Adrenal gland (tissue), 12 donors: ENCODE data around the gene ARSH. TPM values are rescaled to one million over a fixed set of nuclear protein-coding genes. Genes with fewer than 3 reads are reported as not detected.
"Not testable (repeated sequence)": the region's sequence is repeated elsewhere in the genome, so short reads cannot be mapped to it uniquely, and the experiment has no call there.

Source experiments
- DNase-seq, 7 donors: peaks; one replicate each; pipeline ENCODE4 v3.0.0-alpha.2; 2019 to 2020
- H3K27ac ChIP-seq, 5 donors: fragments of 200-600 bp; sonication (generic) in 4 of 5; 1 replicate in 3 of 5; 2 replicates in 2 of 5; pipeline versions ENCODE4 v1.5.1 to v1.8.0; 2016 to 2020; ENCODE audit warnings: mild to moderate bottlenecking in 1 of 5
- H3K27me3 ChIP-seq: fragments of 200-600 bp; 2 replicates; pipeline ENCODE4 v1.8.0; 2021
- H3K36me3 ChIP-seq, 2 donors: fragments of 200-600 bp; replicated peaks in 1 of 2; 1 replicate in 1 of 2; 2 replicates in 1 of 2; pipeline versions ENCODE4 v1.5.1 to v1.8.0; 2018 to 2022
- H3K4me1 ChIP-seq, 2 donors: fragments of 200-600 bp; replicated peaks in 1 of 2; 1 replicate in 1 of 2; 2 replicates in 1 of 2; pipeline versions ENCODE4 v1.5.1 to v1.8.0; 2018 to 2021
- H3K4me3 ChIP-seq, 4 donors: fragments of 200-600 bp; sonication (generic) in 3 of 4; one replicate each; pipeline ENCODE4 v1.5.1; 2016 to 2018
- H3K9me3 ChIP-seq, 3 donors: fragments of 200-600 bp; sonication (generic) in 1 of 3; replicated peaks in 1 of 3; 1 replicate in 2 of 3; 2 replicates in 1 of 3; pipeline versions ENCODE4 v1.5.1 to v1.8.0; 2016 to 2021
- CTCF ChIP-seq, 6 experiments: fragments of 450-650 bp in 4 of 6; fragments of 200-600 bp in 2 of 6; sonication (generic) in 1 of 6; IDR thresholded peaks; 1 replicate in 5 of 6; 2 replicates in 1 of 6; pipeline versions ENCODE4 v1.5.1 to v1.8.0; 2016 to 2021; ENCODE audit warnings: antibody characterized with exemption in 6 of 6, mild to moderate bottlenecking in 2 of 6, moderate library complexity in 1 of 6
- POLR2A ChIP-seq, 2 donors: fragments of 450-650 bp; IDR thresholded peaks; one replicate each; pipeline ENCODE4 v1.6.1; 2017; ENCODE audit warnings: antibody characterized with exemption in 2 of 2, mild to moderate bottlenecking in 2 of 2, moderate library complexity in 1 of 2
- WGBS, 4 donors: extraction: QIAGEN DNeasy Blood & Tissue Kit in 2 of 4; methylation state at CpG; one replicate each; pipeline versions ENCODE4 v1.1.5 to v1.1.7; 2013 to 2017; 5-methylcytosine and 5-hydroxymethylcytosine counted together
- intact Hi-C, 2 donors: fragments of 100-400 bp; cut with DNase I; formaldehyde crosslinking; loops; one replicate each; pipeline versions ENCODE4 v1.14.1 to v1.15.0; 2022 to 2023
- polyA plus RNA-seq, 3 donors: library from polyadenylated mRNA; stranded (reverse); fragments of 200-250 nt in 2 of 3; fragments of 350-450 nt in 1 of 3; fragmentation: Illumina TruSeq in 1 of 3; extraction: RNeasy Lipid Tissue Mini Kit (QIAGEN cat#74804) in 1 of 3; gene quantifications; one replicate each; pipeline ENCODE4 v1.2.3, GENCODE V29; 2013 to 2014
- total RNA-seq, 9 donors: library from RNA; depleted of rRNA in 4 of 9; stranded (reverse); fragments of >200 nt in 4 of 9; fragments of 120-200 nt in 1 of 9; fragmentation: NEBNext Ultra II Directional in 1 of 9; extraction: Animal tissue kit (Norgen Biotek cat#: 25700) in 1 of 9; gene quantifications; one replicate each; pipeline versions ENCODE4 v1.1.0 to v1.2.4, GENCODE V29; 2013 to 2023
- donor health status: healthy with polysubstance abuse.
- donor health status: Bipolar disorder and iron deficiency.
- donor health status: DM: yes; HTN: yes; CAD: no.
- donor health status: DM: no; HTN: no; CAD: no.
- donor health status: DM: no; HTN: no; CAD: no.
- donor health status: DM: yes; HTN: yes; CAD: no.

Gene ARSH
- total and polyA plus RNA-seq, 12 donors = not detected

DNA sequence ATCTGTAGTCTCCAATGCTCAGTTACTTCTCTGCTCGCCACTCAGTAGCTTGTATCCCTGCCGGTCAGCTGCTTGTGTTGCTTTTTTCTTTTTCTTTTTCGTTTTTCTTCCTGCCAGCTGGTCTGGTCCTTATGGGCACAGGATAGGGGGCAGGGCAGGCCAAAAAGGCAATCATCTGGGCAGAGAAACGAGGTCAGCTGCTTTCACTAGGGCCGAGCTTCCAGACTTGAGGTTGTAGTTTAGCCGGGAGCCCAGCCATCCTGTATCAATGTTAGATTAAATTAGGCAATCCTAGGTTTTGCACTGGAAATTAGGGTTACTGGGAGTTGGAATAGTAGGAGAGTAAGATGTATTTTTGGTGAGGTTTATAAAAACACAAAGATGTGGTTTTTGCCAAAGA is 38.3 kb downstream of the ARSH start:
- H3K4me3 ChIP-seq = no peak overlapping the region

GRCh38 chrX:3046253-3047240 is 40.2 kb downstream of the ARSH start:
- intact Hi-C loops = no loop called here
- no peak for TF ChIP-seq CTCF (IDR thresholded peaks at IDR 0.05)
- TF ChIP-seq POLR2A (IDR thresholded peaks at IDR 0.05) = no peak
- Histone ChIP-seq H3K27me3 (no peaks in the 10 kb centered on the region), H3K4me3 (no peak overlapping the region), H3K9me3 (no peaks in the 10 kb centered on the region), H3K4me1 (no peaks in the 10 kb centered on the region), H3K27ac (no peak overlapping the region), H3K36me3 (no peaks in the 10 kb centered on the region)
- DNase-seq = no peak
- 70 to 73% (median 72%) methylated on average over 10 of the region's 10 CpGs for WGBS, 4 donors

More for the DNA sequence above, 38.3 kb downstream of the ARSH start:
- Histone ChIP-seq H3K4me1 (no peaks in the 10 kb centered on the region), H3K27ac (no peak overlapping the region), H3K36me3 (no peaks in the 10 kb centered on the region), H3K9me3 (no peaks in the 10 kb centered on the region), H3K27me3 (no peaks in the 10 kb centered on the region)
- TF ChIP-seq CTCF (IDR thresholded peaks at IDR 0.05) (no peak), POLR2A (IDR thresholded peaks at IDR 0.05) (no peak)
- intact Hi-C loops = no loop called here
- WGBS, 4 donors = 73 to 85% (median 79%) methylated on average over 6 of the region's 6 CpGs
- DNase-seq = no peak

DNA sequence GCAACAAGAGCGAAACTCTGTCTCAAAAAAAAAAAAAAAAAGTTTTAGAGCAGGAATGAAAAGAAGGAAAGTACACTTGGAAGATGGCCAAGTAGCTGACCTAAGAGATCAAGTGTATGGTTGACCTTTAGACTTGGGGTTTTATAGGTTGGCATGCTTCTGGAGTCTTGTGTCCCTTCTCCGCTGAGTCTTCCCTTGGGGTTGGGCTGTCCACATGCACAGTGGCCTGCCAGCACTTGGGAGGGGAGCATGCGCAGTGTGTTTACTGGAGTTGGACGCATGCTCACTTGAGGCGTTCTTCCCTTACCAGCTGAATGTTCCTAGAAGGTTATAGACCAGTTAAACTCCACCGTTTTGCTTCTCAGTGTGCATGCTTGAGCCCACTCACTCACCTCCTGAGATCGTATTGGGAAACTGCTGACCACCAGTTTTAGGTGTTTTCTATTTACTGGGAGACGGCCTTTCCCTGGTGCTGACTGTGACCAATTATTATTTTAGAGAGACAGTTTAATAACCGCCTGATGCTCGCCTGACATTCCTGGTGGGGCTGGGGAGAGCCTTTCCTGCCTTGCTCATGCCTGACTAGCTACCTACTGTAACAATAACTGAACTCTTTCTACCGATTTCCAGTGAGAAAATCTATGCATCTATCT is 44.3 kb downstream of the ARSH start:
- H3K36me3 ChIP-seq, H3K27ac ChIP-seq, H3K4me1 ChIP-seq, H3K9me3 ChIP-seq, H3K4me3 ChIP-seq, DNase-seq, H3K27me3 ChIP-seq, intact Hi-C loops: not testable (repeated sequence)
- WGBS, 4 donors = 80 to 90% (median 82%) methylated on average over 5 to 11 of the region's 11 CpGs

- Histone ChIP-seq H3K4me1 (no peaks in the 10 kb centered on the region), H3K36me3 (no peaks in the 10 kb centered on the region), H3K27me3 (no peaks in the 10 kb centered on the region), H3K4me3 (no peak overlapping the region), H3K9me3 (no peaks in the 10 kb centered on the region), H3K27ac (no peak overlapping the region)
- TF ChIP-seq POLR2A (IDR thresholded peaks at IDR 0.05) = no peak
- TF ChIP-seq CTCF (IDR thresholded peaks at IDR 0.05) = no peak
- intact Hi-C loops = no loop called here
- DNase-seq = no peak
- 55 to 64% (median 61%) methylated on average over 3 of the region's 3 CpGs for WGBS, 4 donors
Observed at GRCh38 chrX:3052860-3053259, 46.5 kb downstream of the ARSH start.
